HEK293T (cell line): Measurements from ENCODE around the gene PSG6.
"Not testable (repeated sequence)": the region's sequence is repeated elsewhere in the genome, so short reads cannot be mapped to it uniquely, and the experiment has no call there.

Experiments used
- BHLHE40 ChIP-seq: fragments of 450-650 bp; IDR thresholded peaks from 2 replicates; pipeline ENCODE4 v1.6.1; 2016; ENCODE audit warnings: mild to moderate bottlenecking, moderate library complexity, borderline replicate concordance
- FOXK2 ChIP-seq: fragments of 450-650 bp; IDR thresholded peaks from 2 replicates; pipeline ENCODE4 v1.6.1; 2016; ENCODE audit warnings: mild to moderate bottlenecking

DNA sequence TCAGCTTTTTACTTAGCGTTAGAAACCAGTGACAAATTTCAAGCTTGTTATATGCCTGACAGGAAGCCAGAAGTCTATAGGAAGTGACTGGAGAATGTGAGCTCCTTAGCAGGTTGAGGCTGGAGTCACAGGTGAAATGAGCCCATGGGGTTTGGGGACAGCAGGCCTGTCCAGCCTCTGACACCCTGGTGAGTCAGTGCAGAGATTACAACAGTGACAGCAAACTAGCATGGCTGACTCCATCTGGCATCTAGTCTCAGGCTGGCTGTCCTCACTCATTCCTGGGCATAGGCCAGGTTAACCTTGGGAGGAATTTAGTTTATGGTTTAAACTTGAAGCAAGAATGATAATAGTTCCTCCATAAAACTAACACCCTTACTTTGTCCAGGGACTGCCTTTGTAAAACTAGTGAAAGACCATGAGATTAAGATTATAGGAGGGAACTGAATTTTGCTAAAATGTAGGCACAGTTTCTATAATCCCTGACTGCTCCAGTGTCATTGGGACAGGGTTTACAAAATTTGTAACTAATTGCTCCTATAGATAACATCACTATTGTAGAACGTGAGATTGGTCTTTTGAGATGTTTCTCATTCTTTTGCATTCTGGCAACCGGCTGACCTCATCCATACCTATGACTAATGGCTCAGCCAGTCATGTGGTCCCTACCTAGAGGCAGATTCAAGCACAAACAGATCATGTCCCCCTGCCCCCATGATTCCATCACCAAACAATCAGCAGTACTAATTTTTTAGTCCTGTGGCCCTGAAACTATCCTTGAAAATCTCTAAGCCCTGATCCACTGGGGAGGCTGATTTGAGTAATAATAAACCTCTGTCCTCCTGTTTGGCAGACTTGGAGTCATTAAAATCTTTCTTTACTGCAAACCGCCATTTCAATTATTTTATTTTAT lies 42.5 kb downstream of the PSG6 start:
- not testable (repeated sequence) for TF ChIP-seq FOXK2, BHLHE40
